ENCODE results near the gene KRT80. TPM values are rescaled to one million over a fixed set of nuclear protein-coding genes. Genes with fewer than 3 reads are reported as not detected.

Gene KRT80
- polyA plus RNA-seq, 4 donors = 0.97 to 1.1 (median 1.0) TPM

DNA sequence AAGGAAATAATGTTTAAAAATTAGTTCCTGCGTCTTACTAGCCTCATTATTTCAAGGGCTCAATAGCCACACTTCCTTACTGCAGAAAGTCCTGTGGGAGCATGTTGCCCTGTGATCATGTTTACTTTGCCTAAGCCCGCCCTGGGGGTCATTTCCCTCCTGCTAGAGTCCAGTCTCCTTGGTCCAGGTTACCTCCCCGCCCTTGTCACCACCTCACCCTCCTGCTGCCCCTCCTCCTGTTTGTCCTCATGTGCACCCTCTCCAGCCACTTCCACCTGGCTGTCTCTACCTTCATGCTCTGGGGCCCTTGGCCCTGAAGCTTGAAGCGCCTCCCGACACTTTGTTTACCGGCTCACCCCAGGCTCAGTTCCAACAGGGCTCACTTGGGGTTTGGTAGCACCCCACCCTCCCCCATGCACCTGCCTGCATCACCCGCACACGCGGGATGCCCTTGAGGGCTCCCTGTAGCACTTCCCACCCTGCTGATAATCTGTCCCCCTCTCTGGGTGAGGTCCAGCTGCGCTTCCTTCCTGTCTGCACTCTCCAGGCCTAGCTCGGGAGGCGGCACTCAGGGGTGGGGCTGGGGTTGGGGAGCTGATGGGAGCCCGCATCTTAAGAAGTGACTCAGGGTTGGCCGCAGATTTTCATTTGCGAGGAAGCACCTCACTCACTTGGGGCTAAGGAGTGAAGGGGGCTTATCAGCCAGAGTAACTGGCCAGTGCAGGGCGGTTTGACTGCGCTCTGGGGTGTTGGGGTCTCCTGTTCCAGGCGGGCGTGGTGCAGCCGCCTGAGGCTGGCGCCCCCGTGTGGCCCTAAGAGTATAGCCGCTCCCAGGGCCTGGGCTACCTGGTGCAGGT, 72.2 kb downstream of the KRT80 start:
- DNase-seq (ENCODE audit: low read depth in 4 of 4, low spot score in 2 of 4) = no peak

Other genes starting within 250 kb of the KRT80 start
- gene ACVR1B, start 240.3 kb downstream of the KRT80 start, polyA plus RNA-seq (ENCODE audit: insufficient read length in 4 of 4) = 10 to 100 TPM; 53.1 to 62.0 (median 55.7) TPM
- gene TAMALIN, start 185.1 kb downstream of the KRT80 start, polyA plus RNA-seq (ENCODE audit: insufficient read length in 4 of 4) = 10 to 100 TPM; 15.6 to 22.3 (median 19.4) TPM
- 10 to 100 TPM in 3 of 4 donors, 1 to 10 TPM in 1; 8.9 to 40.7 (median 18.3) TPM for gene NR4A1, start 140.6 kb downstream of the KRT80 start, polyA plus RNA-seq (ENCODE audit: insufficient read length in 4 of 4)
- 10 to 100 TPM; 24.8 to 31.0 (median 28.3) TPM for gene ATG101, start 122.0 kb downstream of the KRT80 start, polyA plus RNA-seq (ENCODE audit: insufficient read length in 4 of 4)
- gene SMIM41, start 112.3 kb downstream of the KRT80 start, polyA plus RNA-seq (ENCODE audit: insufficient read length in 4 of 4) = under 1 TPM; 0.27 to 0.70 (median 0.41) TPM
- 100 to 1,000 TPM in 1 of 4 donors, 10 to 100 TPM in 3; 61.8 to 110 (median 77.3) TPM for gene KRT7, start 41.2 kb upstream of the KRT80 start, polyA plus RNA-seq (ENCODE audit: insufficient read length in 4 of 4)
- gene KRT86, start 82.6 kb upstream of the KRT80 start, polyA plus RNA-seq (ENCODE audit: insufficient read length in 4 of 4) = under 1 TPM in 2 of 4 donors, not detected in 2; 0.08 to 0.25 TPM
- gene KRT81, start 99.5 kb upstream of the KRT80 start, polyA plus RNA-seq (ENCODE audit: insufficient read length in 4 of 4) = not detected
- gene KRT83, start 129.4 kb upstream of the KRT80 start, polyA plus RNA-seq (ENCODE audit: insufficient read length in 4 of 4) = not detected
- not detected for gene KRT85, start 175.5 kb upstream of the KRT80 start, polyA plus RNA-seq (ENCODE audit: insufficient read length in 4 of 4)
- not detected for gene KRT84, start 193.6 kb upstream of the KRT80 start, polyA plus RNA-seq (ENCODE audit: insufficient read length in 4 of 4)
- not detected for gene KRT82, start 214.3 kb upstream of the KRT80 start, polyA plus RNA-seq (ENCODE audit: insufficient read length in 4 of 4)
- not detected for gene KRT75, start 242.4 kb upstream of the KRT80 start, polyA plus RNA-seq (ENCODE audit: insufficient read length in 4 of 4)